ENCODE results near the gene SLC39A7.

DNA sequence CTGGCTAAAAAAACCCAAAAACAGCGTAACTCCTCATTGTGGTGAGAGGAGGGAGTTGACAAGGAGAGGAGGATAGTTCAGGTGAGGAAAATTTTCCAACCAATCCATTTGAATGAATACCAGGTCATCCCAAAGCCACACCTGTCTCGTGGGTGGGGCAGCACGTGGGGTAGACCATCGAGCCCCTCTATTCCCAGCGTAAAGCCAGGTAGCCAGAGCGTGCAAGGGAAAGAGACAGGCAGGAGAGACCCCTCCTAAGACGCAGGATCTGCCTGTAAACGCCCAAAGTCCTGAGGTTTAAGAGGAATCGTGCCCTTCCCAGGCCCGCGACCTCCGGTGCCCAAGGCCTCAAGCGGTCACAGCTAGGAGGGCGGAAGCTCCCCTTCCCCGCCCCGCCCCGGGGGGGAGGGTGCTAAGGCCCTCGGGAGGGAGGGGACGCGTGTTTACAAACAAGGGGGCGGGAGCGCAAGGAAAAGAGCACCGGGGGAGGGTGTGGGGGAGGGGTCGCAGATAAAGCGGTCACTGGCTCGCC lies 914 bp upstream of the SLC39A7 start:
- TF ChIP-seq, protein P1, sequence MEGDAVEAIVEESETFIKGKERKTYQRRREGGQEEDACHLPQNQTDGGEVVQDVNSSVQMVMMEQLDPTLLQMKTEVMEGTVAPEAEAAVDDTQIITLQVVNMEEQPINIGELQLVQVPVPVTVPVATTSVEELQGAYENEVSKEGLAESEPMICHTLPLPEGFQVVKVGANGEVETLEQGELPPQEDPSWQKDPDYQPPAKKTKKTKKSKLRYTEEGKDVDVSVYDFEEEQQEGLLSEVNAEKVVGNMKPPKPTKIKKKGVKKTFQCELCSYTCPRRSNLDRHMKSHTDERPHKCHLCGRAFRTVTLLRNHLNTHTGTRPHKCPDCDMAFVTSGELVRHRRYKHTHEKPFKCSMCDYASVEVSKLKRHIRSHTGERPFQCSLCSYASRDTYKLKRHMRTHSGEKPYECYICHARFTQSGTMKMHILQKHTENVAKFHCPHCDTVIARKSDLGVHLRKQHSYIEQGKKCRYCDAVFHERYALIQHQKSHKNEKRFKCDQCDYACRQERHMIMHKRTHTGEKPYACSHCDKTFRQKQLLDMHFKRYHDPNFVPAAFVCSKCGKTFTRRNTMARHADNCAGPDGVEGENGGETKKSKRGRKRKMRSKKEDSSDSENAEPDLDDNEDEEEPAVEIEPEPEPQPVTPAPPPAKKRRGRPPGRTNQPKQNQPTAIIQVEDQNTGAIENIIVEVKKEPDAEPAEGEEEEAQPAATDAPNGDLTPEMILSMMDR (IDR thresholded peaks at IDR 0.05) = no peak
- no peak for TF ChIP-seq POLR2A (IDR thresholded peaks at IDR 0.05)

All from thyroid gland (tissue), 4 donors.